Activated CD4-positive, alpha-beta memory T cell treated with anti-CD3 and anti-CD28 coated beads, Interleukin-2, amount 10 ng/mL, durations not matched to agents 7 days and 5 days (primary cell): ENCODE measurements around the gene BMP4. TPM values are rescaled to one million over a fixed set of nuclear protein-coding genes. Genes with fewer than 3 reads are reported as not detected.

ENCODE experiments used
- CTCF ChIA-PET: fragments of 350-600 bp; sonication (Branson Sonifier 250); formaldehyde crosslinking; loops from one replicate; lab custom pipeline; 2021; ENCODE audit warnings: antibody characterized with exemption, inconsistent platforms; lab: Charles Lee
- POLR2A ChIA-PET: fragments of 350-600 bp; sonication (Branson Sonifier 250); formaldehyde crosslinking; loops from one replicate; lab custom pipeline; 2021; ENCODE audit warnings: antibody characterized with exemption; lab: Charles Lee
- DNase-seq: peaks from one replicate; pipeline ENCODE4 v3.0.0-alpha.2; 2020
- H3K27ac Mint-ChIP-seq: one replicate; pipeline ENCODE4 v1.8.0; 2021; ENCODE audit warnings: mild to moderate bottlenecking, mixed read lengths
- H3K27me3 Mint-ChIP-seq: one replicate; pipeline ENCODE4 v1.8.0; 2021; ENCODE audit warnings: mixed read lengths
- H3K36me3 Mint-ChIP-seq: one replicate; pipeline ENCODE4 v1.8.0; 2021; ENCODE audit warnings: low read depth, mixed read lengths
- H3K4me1 Mint-ChIP-seq: one replicate; pipeline ENCODE4 v1.8.0; 2021; ENCODE audit warnings: mixed read lengths
- H3K4me3 Mint-ChIP-seq: one replicate; pipeline ENCODE4 v1.8.0; 2021; ENCODE audit warnings: mild to moderate bottlenecking, mixed read lengths
- H3K9me3 Mint-ChIP-seq: one replicate; pipeline ENCODE4 v1.8.0; 2021; ENCODE audit warnings: mixed read lengths
- total RNA-seq, 2 experiments: library from RNA; stranded (reverse); gene quantifications; one replicate each; pipeline ENCODE4 v1.2.3, GENCODE V29; 2021

Gene BMP4
- total RNA-seq, 2 experiments from 2014 or later: 0.58 to 0.83 TPM

- Mint-ChIP-seq H3K36me3 (no peaks in the 10 kb centered on the region), H3K4me1 (no peaks in the 10 kb centered on the region), H3K9me3 (no peaks in the 10 kb centered on the region), H3K27ac (no peak overlapping the region), H3K27me3 (no peaks in the 10 kb centered on the region), H3K4me3 (no peak overlapping the region)
- POLR2A ChIA-PET: no interaction called here
- no peak for DNase-seq
- CTCF ChIA-PET: no interaction called here
Measured at GRCh38 chr14:53925201-53925766, 31.3 kb downstream of the BMP4 start.

- no peak overlapping the region for H3K4me3 Mint-ChIP-seq
- no peaks in the 10 kb centered on the region for H3K4me1 Mint-ChIP-seq
- CTCF ChIA-PET: no interaction called here
- H3K27ac Mint-ChIP-seq: no peak overlapping the region
- H3K27me3 Mint-ChIP-seq: no peaks in the 10 kb centered on the region
- no peaks in the 10 kb centered on the region for H3K9me3 Mint-ChIP-seq
- no peaks in the 10 kb centered on the region for H3K36me3 Mint-ChIP-seq
- POLR2A ChIA-PET: no interaction called here
- DNase-seq: no peak
Measured at GRCh38 chr14:53924753-53925152, 31.9 kb downstream of the BMP4 start.

- ChIA-PET CTCF (no interaction called here), POLR2A (no interaction called here)
- DNase-seq: no peak
- Mint-ChIP-seq H3K4me3 (no peak overlapping the region), H3K36me3 (no peaks in the 10 kb centered on the region), H3K27me3 (peaks cover 5% of the 10 kb centered on the region), H3K4me1 (no peaks in the 10 kb centered on the region), H3K27ac (no peak overlapping the region), H3K9me3 (no peaks in the 10 kb centered on the region)
Measured at GRCh38 chr14:53921027-53921426, 35.6 kb downstream of the BMP4 start.

- Mint-ChIP-seq H3K27ac (no peak overlapping the region), H3K4me3 (no peak overlapping the region), H3K4me1 (no peaks in the 10 kb centered on the region), H3K9me3 (peaks cover 5% of the 10 kb centered on the region), H3K27me3 (peaks cover 5% of the 10 kb centered on the region), H3K36me3 (no peaks in the 10 kb centered on the region)
- POLR2A ChIA-PET: no interaction called here
- CTCF ChIA-PET: no interaction called here
- no peak for DNase-seq
Measured at GRCh38 chr14:53916239-53916638, 40.4 kb downstream of the BMP4 start.

- Mint-ChIP-seq H3K9me3 (peaks cover 5% of the 10 kb centered on the region), H3K27ac (no peak overlapping the region), H3K36me3 (no peaks in the 10 kb centered on the region), H3K27me3 (peaks cover 5% of the 10 kb centered on the region), H3K4me1 (no peaks in the 10 kb centered on the region), H3K4me3 (no peak overlapping the region)
- DNase-seq: no peak
- ChIA-PET CTCF (no interaction called here), POLR2A (no interaction called here)
Measured at GRCh38 chr14:53915364-53916014, 41.1 kb downstream of the BMP4 start.

- no peaks in the 10 kb centered on the region for H3K4me1 Mint-ChIP-seq
- no peak for DNase-seq
- H3K36me3 Mint-ChIP-seq: no peaks in the 10 kb centered on the region
- no peak overlapping the region for H3K4me3 Mint-ChIP-seq
- H3K9me3 Mint-ChIP-seq: peaks cover 5% of the 10 kb centered on the region
- ChIA-PET POLR2A (no interaction called here), CTCF (no interaction called here)
- H3K27ac Mint-ChIP-seq: no peak overlapping the region
- no peaks in the 10 kb centered on the region for H3K27me3 Mint-ChIP-seq
Measured at GRCh38 chr14:53912021-53912420, 44.6 kb downstream of the BMP4 start.

- CTCF ChIA-PET: no interaction called here
- Mint-ChIP-seq H3K4me1 (no peaks in the 10 kb centered on the region), H3K4me3 (no peak overlapping the region), H3K9me3 (no peaks in the 10 kb centered on the region), H3K27me3 (peaks cover 3% of the 10 kb centered on the region), H3K36me3 (no peaks in the 10 kb centered on the region), H3K27ac (no peak overlapping the region)
- POLR2A ChIA-PET: no interaction called here
- DNase-seq: no peak
Measured at GRCh38 chr14:53908416-53908815, 48.2 kb downstream of the BMP4 start.

- CTCF ChIA-PET: no interaction called here
- Mint-ChIP-seq H3K4me3 (no peak overlapping the region), H3K27ac (no peak overlapping the region), H3K27me3 (peaks cover 5% of the 10 kb centered on the region), H3K36me3 (no peaks in the 10 kb centered on the region), H3K9me3 (no peaks in the 10 kb centered on the region), H3K4me1 (no peaks in the 10 kb centered on the region)
- POLR2A ChIA-PET: no interaction called here
- no peak for DNase-seq
Measured at GRCh38 chr14:53902307-53902706, 54.3 kb downstream of the BMP4 start.

GRCh38 chr14:53900499-53900898 is 56.1 kb downstream of the BMP4 start:
- no peak overlapping the region for H3K27ac Mint-ChIP-seq
- ChIA-PET POLR2A (no interaction called here), CTCF (no interaction called here)
- no peaks in the 10 kb centered on the region for H3K36me3 Mint-ChIP-seq
- H3K4me3 Mint-ChIP-seq: no peak overlapping the region
- H3K27me3 Mint-ChIP-seq: peaks cover 5% of the 10 kb centered on the region
- H3K9me3 Mint-ChIP-seq: no peaks in the 10 kb centered on the region
- peaks cover 4% of the 10 kb centered on the region for H3K4me1 Mint-ChIP-seq
- no peak for DNase-seq
